Activated CD4-positive, alpha-beta T cell treated with anti-CD3 and anti-CD28 coated beads, Interleukin-10, Interleukin-2, amounts not matched to agents 100 ng/mL and 50 ng/mL, durations not matched to agents 16 hours and 8 hours (primary cell): ENCODE data around the gene KRTAP21-1.
A peak's percentile ranks its signal among the peaks of the same experiment; 100 is the strongest.
"Not testable (repeated sequence)": the region's sequence is repeated elsewhere in the genome, so short reads cannot be mapped to it uniquely, and the experiment has no call there.

Experiments used
- DNase-seq: peaks from one replicate; pipeline ENCODE4 v3.0.0-alpha.2; 2020

Gene KRTAP21-1

DNA sequence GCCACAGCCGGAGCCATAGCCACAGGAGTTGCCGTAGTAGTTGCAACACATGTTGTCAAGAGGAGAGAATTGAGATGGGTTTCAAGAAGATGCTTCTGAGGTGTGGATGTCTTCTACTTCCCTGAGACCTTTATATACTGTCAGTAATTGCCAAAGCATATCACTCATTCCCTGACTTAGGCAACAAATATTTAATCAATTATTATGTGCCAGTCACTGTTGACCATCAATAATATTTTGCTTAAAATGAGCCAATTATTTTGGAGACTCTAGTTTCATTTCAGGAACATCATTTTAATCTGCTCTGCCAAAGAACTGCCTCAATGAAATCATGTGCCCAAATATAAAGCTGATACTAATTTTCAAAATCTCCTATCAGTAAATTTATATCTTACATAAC is at the start of gene KRTAP21-1:
TSS of gene KRTAP21-1 (minus strand) at position 101 of the 400 bp plus-strand sequence. CDS start at position 51, 50 bp downstream.
- not testable (repeated sequence) for DNase-seq

DNA sequence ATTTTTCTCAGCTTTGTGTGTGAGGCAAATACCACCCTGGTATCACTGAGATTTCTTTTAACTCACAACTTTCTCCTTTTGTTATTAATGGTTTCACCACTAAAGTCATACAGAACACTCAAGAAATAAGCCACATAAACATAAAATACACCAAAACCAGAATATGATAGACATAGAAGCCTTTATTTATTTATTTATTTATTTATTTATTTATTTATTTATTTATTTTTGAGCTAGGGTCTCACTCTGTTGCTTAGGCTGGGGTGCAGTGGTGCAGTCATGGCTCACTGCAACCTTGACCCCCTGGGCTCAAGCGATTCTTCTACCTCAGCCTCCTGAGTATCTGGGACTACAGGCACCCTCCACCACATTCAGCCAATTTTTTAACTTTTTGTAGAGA is 45.4 kb upstream of the KRTAP21-1 start:
- DNase-seq, result no peak

- DNase-seq, result no peak
Observed at GRCh38 chr21:30793581-30794314, 38.5 kb upstream of the KRTAP21-1 start.

DNA sequence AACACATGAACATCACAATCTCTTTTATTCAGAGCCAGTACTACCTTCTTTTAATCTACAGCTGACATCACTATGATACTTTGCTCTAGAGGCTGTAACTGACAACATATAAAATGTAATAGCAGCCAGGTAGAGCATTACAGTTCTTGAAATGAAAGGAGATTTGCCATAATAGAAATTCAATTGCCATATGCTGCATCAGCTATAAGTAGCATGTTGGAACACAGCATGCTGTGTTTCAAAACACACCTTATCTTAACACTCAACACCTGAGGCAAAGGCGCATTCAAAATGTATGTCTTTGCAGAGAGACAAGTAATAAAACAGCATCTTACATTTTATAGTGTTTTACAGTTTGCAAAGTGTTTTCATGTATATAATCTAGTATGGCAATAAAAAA is 24.0 kb upstream of the KRTAP21-1 start:
- no peak for DNase-seq

DNA sequence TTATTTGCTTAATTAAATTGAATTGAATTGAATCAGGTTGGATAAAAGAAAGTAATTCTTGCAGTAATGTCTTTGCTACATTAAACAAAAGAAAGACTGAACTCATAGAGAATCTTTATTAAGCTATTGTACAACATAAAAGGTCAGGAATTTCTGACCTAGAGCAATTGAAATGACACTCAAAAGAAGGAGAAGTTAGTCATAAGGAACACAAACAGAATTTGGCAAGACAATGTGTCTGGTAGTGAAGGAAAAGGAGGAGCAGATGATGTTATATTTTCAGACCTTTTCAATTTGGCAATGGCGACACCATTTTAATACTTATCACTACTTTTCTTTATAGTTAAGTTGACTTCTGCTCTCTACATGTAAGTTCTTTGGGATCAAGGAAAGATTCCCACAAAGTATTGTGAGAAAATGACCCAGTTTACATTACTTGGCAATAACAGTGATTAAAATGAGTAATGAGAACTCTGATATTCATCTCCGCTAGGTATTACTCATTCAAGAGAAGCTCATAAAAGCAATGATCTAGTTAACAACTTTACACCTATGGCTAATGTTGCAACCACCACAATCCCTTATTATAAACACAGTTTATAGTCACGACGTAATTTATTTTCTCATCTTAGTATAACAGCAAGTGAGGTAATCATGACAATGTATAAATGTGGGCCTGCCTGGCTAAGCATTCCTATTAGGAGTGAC is 14.7 kb upstream of the KRTAP21-1 start:
- DNase-seq, result no peak

GRCh38 chr21:30760776-30761175 is 5.5 kb upstream of the KRTAP21-1 start:
- no peak for DNase-seq

- no peak for DNase-seq
Observed at GRCh38 chr21:30758306-30758705, 3.1 kb upstream of the KRTAP21-1 start.

DNA sequence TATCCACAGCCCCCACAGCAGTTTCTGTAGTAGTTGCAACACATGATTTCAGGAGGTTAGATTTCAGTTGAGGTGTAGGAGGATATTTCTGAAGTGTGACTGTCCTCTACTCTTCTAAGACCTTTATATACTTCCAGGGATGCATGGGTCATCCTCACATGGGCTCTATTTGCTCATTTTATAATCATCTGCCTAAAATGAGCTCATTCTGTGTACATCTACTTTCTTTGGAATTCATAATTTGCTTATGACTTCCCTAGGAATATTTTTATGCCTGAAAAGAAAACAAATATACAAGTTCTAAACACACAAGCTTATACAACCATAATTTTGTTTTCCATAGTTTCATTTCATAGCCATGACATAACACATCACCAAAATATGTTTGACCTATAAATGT is 8.1 kb downstream of the KRTAP21-1 start, which contains the start of gene KRTAP21-2:
TSS of gene KRTAP21-2 (minus strand) at position 101 of the 400 bp plus-strand sequence. CDS start at position 44, 57 bp downstream.
- no peak for DNase-seq

DNA sequence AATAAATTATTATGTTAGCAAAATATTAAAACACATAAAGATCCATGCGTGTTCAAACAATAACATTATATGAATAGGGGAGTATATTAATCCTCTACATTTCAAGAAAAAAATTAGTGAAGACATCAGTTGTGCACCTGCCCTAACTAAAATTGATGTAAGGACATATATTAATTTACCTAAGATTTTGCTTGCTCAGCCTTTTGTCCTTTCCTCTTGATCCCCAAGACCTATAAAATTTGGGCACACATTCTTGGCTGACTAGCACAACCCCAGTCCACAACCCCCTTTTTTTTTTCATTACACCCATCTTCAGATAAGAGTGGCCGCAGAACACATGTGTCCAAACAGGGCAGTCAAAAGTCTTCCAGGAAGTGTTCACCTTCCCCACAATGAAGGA is 14.8 kb downstream of the KRTAP21-1 start:
- no peak for DNase-seq

- no peak for DNase-seq
Observed at GRCh38 chr21:30733026-30733425, 22.2 kb downstream of the KRTAP21-1 start.

GRCh38 chr21:30726726-30727125 is 28.5 kb downstream of the KRTAP21-1 start:
- DNase-seq, result no peak

DNA sequence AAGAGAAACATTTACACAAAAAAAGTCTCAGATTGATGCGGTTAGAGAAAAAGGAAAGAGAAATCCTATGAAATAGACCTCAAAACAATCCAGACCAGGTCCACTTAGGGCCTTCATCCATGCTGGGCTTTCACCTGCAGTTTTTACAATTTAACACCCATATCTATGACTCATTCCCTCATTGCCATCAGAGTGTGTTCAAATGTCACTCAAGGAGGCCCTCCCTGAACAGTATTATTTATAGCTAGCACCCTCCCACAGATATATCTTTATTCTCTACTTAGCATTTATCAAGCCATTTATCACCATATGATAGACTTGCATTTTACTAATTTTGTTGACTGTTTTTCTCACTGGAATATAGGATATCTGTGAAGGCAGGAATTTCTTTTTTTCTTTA is 35.8 kb downstream of the KRTAP21-1 start:
- DNase-seq, result peak; percentile 54

DNA sequence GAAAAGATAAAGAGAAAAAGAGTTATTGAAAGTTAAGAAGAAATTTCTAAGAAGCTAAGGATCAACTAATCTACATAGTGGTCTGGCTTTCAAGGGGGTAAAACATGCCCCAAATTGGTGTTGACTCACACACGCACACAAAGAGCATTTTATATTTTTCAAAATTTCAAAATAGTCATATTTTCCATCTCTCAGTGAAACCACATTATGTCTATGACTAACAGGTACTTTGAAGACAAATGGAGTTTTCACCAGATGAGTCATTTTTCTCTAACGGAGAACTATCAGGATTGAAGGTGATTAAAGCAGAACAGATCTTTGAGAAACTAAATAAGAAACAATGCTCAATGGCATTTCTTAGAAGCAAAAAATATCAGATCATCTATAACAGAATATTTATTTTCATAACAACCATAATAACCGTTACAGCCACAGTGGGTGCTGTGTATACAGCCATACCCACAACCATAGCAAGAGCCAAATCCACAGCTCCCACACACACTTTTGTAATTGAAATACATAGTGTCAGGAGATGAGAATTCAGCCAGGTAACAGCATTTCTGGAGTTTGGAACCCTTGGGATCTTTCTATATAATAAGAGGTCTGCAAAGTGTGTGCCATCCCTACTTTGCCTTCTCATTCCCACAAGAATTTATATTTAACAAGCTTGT is 36.9 kb downstream of the KRTAP21-1 start, which contains the start of gene KRTAP21-3:
TSS of gene KRTAP21-3 (minus strand) at position 539 of the 671 bp plus-strand sequence. CDS start at position 521, 18 bp downstream.
- peak; percentile 88 for DNase-seq

DNA sequence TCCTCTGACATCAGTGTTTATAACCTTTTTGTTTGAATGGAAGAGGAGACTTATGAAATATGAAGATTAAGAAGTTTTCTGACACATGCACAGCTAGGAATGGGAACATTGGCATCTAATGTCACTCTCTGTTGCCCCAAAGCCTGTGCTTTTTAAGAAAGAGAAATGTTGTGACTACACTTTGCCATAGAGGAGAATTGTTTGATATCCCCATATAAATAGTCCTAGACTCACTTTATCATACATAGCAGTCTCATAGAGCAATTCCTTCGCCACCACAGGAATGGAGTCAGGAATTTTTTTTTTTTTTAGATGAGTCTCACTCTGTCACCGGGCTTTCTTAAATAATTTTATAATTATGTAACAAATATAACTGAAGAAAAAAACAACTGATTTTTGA is 38.1 kb downstream of the KRTAP21-1 start:
- no peak for DNase-seq

GRCh38 chr21:30714946-30715345 is 40.3 kb downstream of the KRTAP21-1 start:
- DNase-seq, result no peak

- peak; percentile 19 for DNase-seq
Observed at GRCh38 chr21:30714456-30714855, 40.8 kb downstream of the KRTAP21-1 start.

DNA sequence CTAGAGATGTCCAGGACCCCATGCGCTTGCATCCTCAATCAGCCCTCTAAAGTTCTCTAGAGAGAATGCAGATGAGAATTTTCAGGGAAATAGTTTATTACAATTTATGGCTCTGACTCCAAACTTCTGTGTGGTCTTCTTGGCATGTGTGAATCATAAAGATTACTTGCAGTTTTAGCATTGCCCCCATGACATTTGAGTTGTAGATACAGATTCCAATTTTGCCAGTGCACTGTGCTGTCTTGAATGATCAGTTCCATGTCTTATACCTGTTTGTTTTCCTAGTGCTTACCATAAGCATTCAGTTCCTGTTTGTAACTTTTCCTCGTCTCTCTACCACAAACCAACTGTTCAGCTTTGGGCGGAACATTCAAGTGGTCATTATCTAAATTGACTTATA is 41.5 kb downstream of the KRTAP21-1 start:
- DNase-seq, result no peak

DNA sequence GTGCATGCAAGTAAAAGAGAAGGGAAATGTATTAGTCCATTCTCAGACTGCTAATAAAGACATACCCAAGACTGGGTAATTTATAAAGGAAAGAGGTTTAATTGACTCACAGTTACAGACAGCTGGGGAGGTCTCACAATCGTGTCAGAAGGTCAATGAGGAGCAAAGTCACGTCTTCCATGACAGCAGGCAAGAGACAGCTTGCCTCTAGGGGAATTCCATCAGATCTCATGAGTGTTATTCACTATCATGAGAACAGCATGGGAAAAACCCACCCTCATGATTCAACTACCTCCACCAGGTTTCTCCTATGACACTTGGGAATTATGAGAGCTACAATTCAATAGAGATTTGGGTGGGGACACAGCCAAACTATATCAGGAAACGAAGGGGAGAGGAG is 44.7 kb downstream of the KRTAP21-1 start:
- DNase-seq, result peak; percentile 26

DNA sequence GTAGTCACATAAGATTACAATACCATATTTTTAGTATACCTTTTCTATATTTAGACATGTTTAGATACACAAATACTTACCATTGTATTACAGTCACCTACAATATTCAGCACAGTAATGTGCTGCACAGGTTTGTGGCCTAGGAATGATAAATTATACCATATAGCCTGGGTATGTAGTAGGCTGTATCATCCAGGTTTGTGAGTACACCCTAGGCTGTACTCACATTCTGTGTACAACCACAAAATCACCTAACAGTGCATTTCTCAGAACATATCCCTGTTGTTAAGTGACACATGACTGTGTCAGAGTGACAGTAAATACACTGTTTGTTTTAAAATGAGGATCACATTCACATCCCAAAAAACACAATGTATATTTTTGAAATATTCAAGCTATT is 47.8 kb downstream of the KRTAP21-1 start:
- no peak for DNase-seq
